IMR-90 (cell line): ENCODE results near the gene ITGAE. TPM values are rescaled to one million over a fixed set of nuclear protein-coding genes. Genes with fewer than 3 reads are reported as not detected.

Experiments
- ATAC-seq: fragments of 200-7000 bp; cut with Tn5 transposase; 2 replicates; pipeline ENCODE4 v1.9.1; 2020; ENCODE audit warnings: low read depth, mild to moderate bottlenecking, moderate library complexity
- BruUV-seq: library from RNA; stranded (reverse); fragments of 400-500 nt; replicated peaks from 2 replicates; lab custom pipeline; 2021; lab: Mats Ljungman, UMichigan
- CTCF ChIA-PET: fragments of 300-600 bp; formaldehyde crosslinking; extraction: SDS; loops from one replicate; lab custom pipeline; 2021; ENCODE audit warnings: antibody characterized with exemption; lab: Yijun Ruan, JAX
- POLR2A ChIA-PET: fragments of 300-600 bp; sonication (Branson Sonifier 250); formaldehyde crosslinking; loops from one replicate; lab custom pipeline; 2022; ENCODE audit warnings: antibody characterized with exemption; ENCODE audit not compliant: unreplicated experiment; lab: Charles Lee
- DNase-seq: peaks from one replicate; pipeline ENCODE4 v3.0.0; 2013
- H2AFZ ChIP-seq: replicated peaks from 2 replicates; pipeline ENCODE3; 2013; ENCODE audit warnings: low read length, mild to moderate bottlenecking; ENCODE audit not compliant: poor library complexity
- H2AK5ac ChIP-seq: 2 replicates; pipeline ENCODE4 v1.6.1; 2013; ENCODE audit warnings: low read depth, low read length, inconsistent platforms
- H2AK9ac ChIP-seq: replicated peaks from 2 replicates; pipeline ENCODE3; 2013; ENCODE audit warnings: mild to moderate bottlenecking, low read depth, low read length, moderate library complexity; ENCODE audit not compliant: poor library complexity
- H2BK120ac ChIP-seq: 2 replicates; pipeline ENCODE4 v1.6.1; 2013; ENCODE audit warnings: low read depth, low read length, inconsistent platforms
- H2BK15ac ChIP-seq: 3 replicates; pipeline ENCODE4 v1.6.1; 2013; ENCODE audit warnings: low read depth, low read length, inconsistent platforms
- H2BK20ac ChIP-seq: 2 replicates; pipeline ENCODE4 v1.6.1; 2013; ENCODE audit warnings: low read depth, mild to moderate bottlenecking, inconsistent platforms, low read length, moderate library complexity
- H2BK5ac ChIP-seq: 2 replicates; pipeline ENCODE4 v1.6.1; 2013; ENCODE audit warnings: mild to moderate bottlenecking, low read depth, low read length, inconsistent platforms; ENCODE audit not compliant: poor library complexity, severe bottlenecking
- H3K14ac ChIP-seq: replicated peaks from 2 replicates; pipeline ENCODE4 v1.6.1; 2013; ENCODE audit warnings: low read depth, low read length, inconsistent platforms
- H3K18ac ChIP-seq: 2 replicates; pipeline ENCODE4 v1.6.1; 2013; ENCODE audit warnings: low read depth, low read length, control low read depth
- H3K23ac ChIP-seq: 2 replicates; pipeline ENCODE4 v1.6.1; 2013; ENCODE audit warnings: low read depth, low read length, inconsistent platforms
- H3K27ac ChIP-seq: 2 replicates; pipeline ENCODE4 v1.5.1; 2013; ENCODE audit warnings: mild to moderate bottlenecking, control low read depth, low read length; ENCODE audit not compliant: insufficient read depth
- H3K27me3 ChIP-seq: 2 replicates; pipeline ENCODE4 v1.6.1; 2013; ENCODE audit warnings: low read length; ENCODE audit not compliant: control insufficient read depth, insufficient read depth
- H3K36me3 ChIP-seq: 2 replicates; pipeline ENCODE4 v1.6.1; 2013; ENCODE audit warnings: low read length, mixed read lengths; ENCODE audit not compliant: control insufficient read depth, insufficient read depth
- H3K4ac ChIP-seq: 2 replicates; pipeline ENCODE4 v1.6.1; 2013; ENCODE audit warnings: low read depth, low read length, inconsistent platforms
- H3K4me1 ChIP-seq: 2 replicates; pipeline ENCODE4 v1.6.1; 2013; ENCODE audit warnings: low read length, mixed read lengths; ENCODE audit not compliant: control insufficient read depth, insufficient read depth
- H3K4me2 ChIP-seq: 2 replicates; pipeline ENCODE4 v1.6.1; 2013; ENCODE audit warnings: low read depth, mild to moderate bottlenecking, control low read depth, low read length, moderate library complexity
- H3K4me3 ChIP-seq: 2 replicates; pipeline ENCODE4 v1.5.1; 2013; ENCODE audit warnings: low read depth, mild to moderate bottlenecking, control low read depth, low read length, moderate library complexity; ENCODE audit not compliant: insufficient read depth
- H3K56ac ChIP-seq: 2 replicates; pipeline ENCODE4 v1.6.1; 2013; ENCODE audit warnings: low read length, inconsistent platforms; ENCODE audit not compliant: insufficient read depth; ENCODE audit errors: extremely low read depth
- H3K79me1 ChIP-seq, 2 experiments: 2 replicates each; pipeline ENCODE4 v1.6.1; 2013; ENCODE audit warnings: low read length in 2 of 2, inconsistent platforms in 1 of 2, low read depth in 1 of 2
- H3K9ac ChIP-seq: 2 replicates; pipeline ENCODE4 v1.6.1; 2013; ENCODE audit warnings: low read depth, low read length, control low read depth
- H3K9me1 ChIP-seq: 2 replicates; pipeline ENCODE4 v1.6.1; 2013; ENCODE audit warnings: low read length, inconsistent platforms; ENCODE audit not compliant: insufficient read depth
- H3K9me3 ChIP-seq: 2 replicates; pipeline ENCODE4 v1.6.1; 2013; ENCODE audit warnings: low read length; ENCODE audit not compliant: control insufficient read depth, insufficient read depth
- H4K20me1 ChIP-seq: 2 replicates; pipeline ENCODE4 v1.6.1; 2013; ENCODE audit warnings: low read length, inconsistent platforms; ENCODE audit not compliant: insufficient read depth
- H4K5ac ChIP-seq: 2 replicates; pipeline ENCODE4 v1.6.1; 2013; ENCODE audit warnings: mild to moderate bottlenecking, low read depth, low read length, control low read depth
- H4K8ac ChIP-seq, 2 experiments: 2 replicates each; pipeline ENCODE4 v1.6.1; 2013; ENCODE audit warnings: low read depth in 2 of 2, low read length in 2 of 2, control low read depth in 1 of 2, inconsistent platforms in 1 of 2
- H4K91ac ChIP-seq: 2 replicates; pipeline ENCODE4 v1.6.1; 2013; ENCODE audit warnings: low read depth, low read length, inconsistent platforms; ENCODE audit not compliant: insufficient read depth
- FOS ChIP-seq: fragments of 150-350 bp; IDR thresholded peaks from 2 replicates; pipeline ENCODE4 v1.6.1; 2016; ENCODE audit warnings: low read depth, low read length
- NFE2L2 ChIP-seq: fragments of 150-350 bp; IDR thresholded peaks from 2 replicates; pipeline ENCODE4 v1.6.1; 2016; ENCODE audit warnings: low read depth, mild to moderate bottlenecking, low read length
- RCOR1 ChIP-seq: IDR thresholded peaks from 2 replicates; pipeline ENCODE4 v1.6.1; 2012; ENCODE audit warnings: mild to moderate bottlenecking, low read length, improper control_type of control experiment; ENCODE audit not compliant: insufficient replicate concordance
- WGBS, 2 experiments: methylation state at CpG; one replicate each; pipeline versions ENCODE4 v1.1.5 to v1.1.7; 2013; ENCODE audit warnings: missing lambda C conversion rate in 2 of 2; ENCODE audit not compliant: insufficient read length in 1 of 2; ENCODE audit errors: extremely low coverage in 2 of 2; 5-methylcytosine and 5-hydroxymethylcytosine counted together
- dilution Hi-C: fragments of 300-500 bp; cut with HindIII; formaldehyde crosslinking; loops from one replicate; pipeline ENCODE4 v1.14.3; 2018; ENCODE audit warnings: low sequenced_read_pairs; ENCODE audit not compliant: unreplicated experiment
- in situ Hi-C: fragments of 300-500 bp; cut with MboI; formaldehyde crosslinking; loops from 3 replicates; pipeline ENCODE4 v1.14.3; 2019; ENCODE audit warnings: low sequenced_read_pairs, inconsistent platforms, mixed read lengths
- intact Hi-C: fragments of 100-400 bp; cut with micrococcal nuclease; formaldehyde crosslinking; loops from 2 replicates; pipeline ENCODE4 v1.10.0; 2022
- polyA plus RNA-seq, 3 experiments: library from polyadenylated mRNA; depleted of rRNA; stranded (reverse); fragments of >200 nt; gene quantifications; 2 replicates each; pipeline ENCODE4 v1.2.3, GENCODE V29; 2012; ENCODE audit warnings: low replicate concordance in 1 of 3
- total RNA-seq: library from RNA; depleted of rRNA; stranded (reverse); fragments of >200 nt; gene quantifications from 2 replicates; pipeline ENCODE4 v1.2.3, GENCODE V29; 2012

ITGAE gene
- total and polyA plus RNA-seq, 2 of the 4 experiments (the other 2 are of a cell fraction), result 54.1 to 60.8 TPM

DNA sequence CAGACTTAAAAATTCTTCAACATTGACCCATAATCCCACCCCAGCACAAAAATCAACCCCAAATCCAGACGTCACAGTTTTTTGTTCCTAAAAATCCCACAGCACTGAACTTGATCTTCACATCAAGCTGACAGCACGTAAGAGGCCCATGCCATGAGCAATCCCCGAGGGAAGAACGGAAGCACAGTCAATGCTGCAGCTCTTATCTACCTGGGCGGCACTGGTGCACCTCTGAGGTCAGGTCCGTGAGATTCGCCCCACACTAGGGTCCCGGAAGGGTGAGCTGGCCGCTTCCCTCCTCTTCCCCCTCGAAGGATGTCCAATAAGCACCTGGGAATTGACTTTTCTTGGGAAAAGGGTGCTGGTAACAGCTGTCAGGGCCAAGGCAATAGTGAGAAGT, 11.3 kb upstream of the ITGAE start:
- no peak overlapping the region for H3K4me2 ChIP-seq
- DNase-seq (no peak), ATAC-seq (no peak)
- CTCF ChIA-PET, result interaction anchor here (1.0 kb wide), 1 partner anchor 15 kb away, joined by 3 read pairs; no protein-coding TSS in a partner anchor
- no peak overlapping the region for H2AK9ac ChIP-seq
- intact Hi-C loops (no loop called here), dilution Hi-C loops (no loop called here), in situ Hi-C loops (loop anchor here (25.0 kb wide), 1 partner anchor 775 kb away; no protein-coding TSS in a partner anchor)
- no peak overlapping the region for H3K18ac ChIP-seq
- no peak overlapping the region for H3K4ac ChIP-seq
- H3K23ac ChIP-seq, result no peak overlapping the region
- no peak overlapping the region for H2BK120ac ChIP-seq
- POLR2A ChIA-PET, result no interaction called here
- H2AFZ ChIP-seq, result no peak overlapping the region
- peaks cover 50% of the 10 kb centered on the region for H3K36me3 ChIP-seq
- H4K91ac ChIP-seq, result no peak overlapping the region
- BruUV-seq, result no TSS peak
- H3K56ac ChIP-seq, result no peak overlapping the region
- no peak for TF ChIP-seq FOS
- TF ChIP-seq NFE2L2, result no peak
- TF ChIP-seq RCOR1, result no peak
- no peaks in the 10 kb centered on the region for H3K27me3 ChIP-seq
- no peak overlapping the region for H3K14ac ChIP-seq
- no peak overlapping the region for H2BK5ac ChIP-seq
- H3K9ac ChIP-seq, result no peak overlapping the region
- no peak overlapping the region for H2AK5ac ChIP-seq
- no peak overlapping the region for H3K4me3 ChIP-seq
- peaks cover 3 to 10% of the 10 kb centered on the region in 2 experiments; a peak in 3 of 4 replicates for H3K79me1 ChIP-seq
- no peak overlapping the region for H2BK20ac ChIP-seq
- no peaks in the 10 kb centered on the region for H3K9me1 ChIP-seq
- WGBS, 2 experiments, result 90% methylated on average over 5 of the region's 10 CpGs; no CpG with 5 or more reads in 1 of the 2 experiments
- H2BK15ac ChIP-seq, result no peak overlapping the region
- H3K27ac ChIP-seq, result no peak overlapping the region
- H4K5ac ChIP-seq, result no peak overlapping the region
- H3K4me1 ChIP-seq, result no peaks in the 10 kb centered on the region
- H4K8ac ChIP-seq, result no peak overlapping the region
- H3K9me3 ChIP-seq, result no peaks in the 10 kb centered on the region
- no peaks in the 10 kb centered on the region for H4K20me1 ChIP-seq
